GM18517 (cell line): ENCODE measurements around the gene COL24A1.
"Not testable (repeated sequence)": the region's sequence is repeated elsewhere in the genome, so short reads cannot be mapped to it uniquely, and the experiment has no call there.

Experiments
- ATAC-seq: cut with Tn5 transposase; IDR thresholded peaks from one replicate; pipeline ENCODE4 v1.9.1; 2021; ENCODE audit warnings: mild to moderate bottlenecking, moderate library complexity; ENCODE audit not compliant: unreplicated experiment

Gene COL24A1

DNA sequence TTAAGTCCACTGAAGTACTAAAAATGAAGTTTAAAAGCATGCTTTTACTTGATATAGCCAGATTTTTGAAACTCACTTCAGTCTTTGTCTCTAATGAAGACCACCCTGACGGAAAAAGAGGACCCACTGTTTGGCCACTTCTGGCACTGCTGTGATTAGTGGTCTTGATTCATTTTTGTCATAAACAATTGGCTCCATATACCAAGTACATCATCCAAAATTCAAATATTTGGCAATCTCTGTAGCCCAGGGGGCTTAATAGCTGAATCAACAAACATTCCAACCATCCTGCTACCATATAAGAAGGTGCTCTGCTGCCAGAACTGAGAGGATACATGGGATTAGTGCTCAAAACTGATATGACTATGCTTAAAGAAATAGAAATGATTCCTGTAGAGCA lies 156.0 kb downstream of the COL24A1 start:
- no peak for ATAC-seq

DNA sequence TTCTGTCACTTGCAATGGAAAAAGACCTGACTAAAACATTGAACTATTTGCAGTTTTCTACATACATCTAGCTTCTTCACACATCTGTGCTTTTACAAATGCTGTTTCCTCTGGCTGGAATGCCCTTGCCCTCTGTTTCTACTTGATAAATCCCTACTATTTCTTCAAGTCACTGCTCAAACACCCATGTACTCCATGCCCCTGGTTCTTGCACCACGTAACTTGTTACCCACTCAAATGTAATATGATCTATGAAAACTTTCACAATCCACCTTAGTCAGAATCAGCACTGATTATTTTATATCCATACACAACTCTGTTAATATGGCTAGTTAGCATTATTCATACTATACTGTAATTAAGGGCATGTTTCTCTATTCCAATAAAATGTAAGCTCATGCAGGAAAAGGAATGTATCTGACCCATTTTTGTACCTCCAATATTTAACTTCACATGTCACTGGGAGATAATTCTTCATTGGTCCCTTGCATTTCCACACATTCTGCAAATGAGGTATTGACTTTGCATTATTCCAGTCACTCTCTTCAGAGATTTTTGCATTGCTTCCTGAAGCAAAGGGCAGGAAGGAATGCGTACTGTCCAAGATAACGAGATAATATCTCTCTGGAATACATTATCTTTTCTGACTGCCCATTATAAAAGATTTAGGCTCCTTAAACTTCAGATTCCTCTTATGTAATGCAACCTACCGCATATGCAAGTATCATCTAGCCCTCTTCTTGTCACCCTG lies 158.3 kb downstream of the COL24A1 start:
- no peak for ATAC-seq

DNA sequence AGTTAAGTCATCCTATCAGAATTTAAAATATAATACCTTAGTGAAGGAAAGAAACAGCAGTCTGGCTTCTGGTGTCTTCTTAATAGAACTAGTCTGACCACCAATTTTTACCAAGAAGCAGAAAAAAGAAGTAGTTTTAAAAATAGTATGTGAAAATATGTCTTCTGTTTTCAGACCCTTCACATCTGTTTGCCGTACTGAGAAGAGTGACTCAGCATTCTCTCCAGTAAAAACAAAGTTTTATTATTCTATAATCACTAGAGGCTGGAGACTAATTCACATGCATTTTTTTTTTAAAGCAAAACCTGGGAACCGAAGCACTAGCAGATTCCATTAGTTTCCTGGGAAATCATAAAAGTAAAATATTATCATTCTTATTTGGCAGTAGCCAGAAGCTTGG lies 163.8 kb downstream of the COL24A1 start:
- ATAC-seq: peak; percentile 64

DNA sequence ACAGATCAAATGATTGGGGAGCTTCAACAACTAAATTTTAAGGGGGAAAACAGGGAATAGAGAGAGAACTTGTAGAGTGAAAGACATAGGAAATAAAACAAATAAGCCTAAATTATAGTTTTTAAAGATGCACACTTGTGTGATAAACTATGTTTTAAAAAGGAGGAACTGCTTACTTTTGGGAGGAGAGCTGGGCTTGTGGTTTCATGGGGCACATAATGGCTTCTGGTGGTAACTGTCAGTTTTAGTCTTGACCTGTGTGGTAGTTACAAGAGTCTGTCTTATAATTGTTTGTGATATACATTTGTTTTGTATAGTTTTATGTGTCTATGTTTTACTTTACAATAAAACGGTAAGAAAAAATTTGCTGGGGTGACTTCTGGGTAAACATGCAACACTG lies 165.3 kb downstream of the COL24A1 start:
- ATAC-seq: peak; percentile 34

DNA sequence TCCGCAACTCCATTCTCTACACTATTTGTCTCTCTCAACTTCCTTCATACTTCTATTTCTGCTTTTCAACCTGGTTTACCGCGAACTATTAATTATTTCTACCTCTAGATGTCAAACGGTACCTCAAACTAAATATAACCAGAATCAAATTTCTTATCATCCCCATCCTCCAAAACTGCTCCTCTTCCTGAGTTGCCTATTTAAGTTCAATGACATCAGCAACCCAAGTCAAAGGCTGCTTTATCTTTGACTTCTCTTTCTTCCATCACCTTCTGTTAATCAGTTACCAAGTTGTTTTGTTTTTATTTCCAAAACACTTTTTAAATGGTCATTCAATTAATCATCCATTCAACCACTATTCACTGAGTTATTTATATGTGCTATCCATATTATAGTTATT lies 171.9 kb downstream of the COL24A1 start:
- ATAC-seq: no peak

DNA sequence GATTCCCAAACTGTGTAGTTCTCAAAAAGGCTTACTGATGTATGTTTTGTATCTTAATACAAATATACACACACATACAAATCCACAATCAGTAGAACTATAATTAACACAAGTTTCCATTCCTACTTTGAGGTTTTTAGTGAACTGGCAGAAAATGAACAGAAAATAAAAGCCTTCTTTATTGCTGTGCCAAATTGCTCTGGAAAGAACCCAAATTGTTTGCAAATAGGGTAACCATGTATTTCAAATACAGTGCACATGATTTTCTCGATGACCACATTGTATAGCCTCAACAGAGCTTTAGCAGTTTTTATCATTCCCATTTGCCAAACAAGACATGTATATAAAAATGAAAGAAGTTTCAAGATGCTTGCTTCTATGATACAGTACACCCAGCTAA lies 173.3 kb downstream of the COL24A1 start:
- ATAC-seq: no peak

DNA sequence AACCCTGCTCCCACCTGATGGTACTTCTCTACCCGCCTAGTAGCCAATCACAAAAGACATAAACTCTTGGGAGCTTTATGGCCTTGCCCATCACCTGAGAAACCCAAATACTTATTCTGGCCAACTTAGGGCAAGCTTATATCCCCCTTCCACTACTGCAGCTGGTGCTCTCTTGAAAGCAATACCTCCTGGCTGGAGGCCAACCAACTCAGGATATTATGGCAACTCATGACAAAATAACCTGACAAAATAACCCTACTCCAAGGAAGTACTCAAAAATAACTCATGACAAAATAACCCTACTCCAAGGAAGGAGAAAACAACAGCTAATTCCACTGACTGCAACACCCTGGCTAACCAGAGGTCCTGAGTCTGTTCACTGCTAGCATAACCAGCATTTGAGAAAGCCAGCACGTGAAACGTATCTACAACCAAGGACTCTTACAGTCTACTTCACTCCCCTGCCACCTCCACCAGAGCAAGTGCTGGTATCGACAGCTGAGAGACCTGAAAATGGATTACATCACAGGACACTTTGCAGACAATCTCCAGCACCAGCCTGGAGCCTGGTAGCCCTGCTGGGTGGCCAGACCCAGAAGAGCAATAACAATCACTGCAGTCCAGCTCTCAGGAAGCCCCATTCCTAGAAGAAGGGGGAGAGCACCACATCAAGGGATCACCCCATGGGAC lies 179.9 kb downstream of the COL24A1 start:
- no peak for ATAC-seq

DNA sequence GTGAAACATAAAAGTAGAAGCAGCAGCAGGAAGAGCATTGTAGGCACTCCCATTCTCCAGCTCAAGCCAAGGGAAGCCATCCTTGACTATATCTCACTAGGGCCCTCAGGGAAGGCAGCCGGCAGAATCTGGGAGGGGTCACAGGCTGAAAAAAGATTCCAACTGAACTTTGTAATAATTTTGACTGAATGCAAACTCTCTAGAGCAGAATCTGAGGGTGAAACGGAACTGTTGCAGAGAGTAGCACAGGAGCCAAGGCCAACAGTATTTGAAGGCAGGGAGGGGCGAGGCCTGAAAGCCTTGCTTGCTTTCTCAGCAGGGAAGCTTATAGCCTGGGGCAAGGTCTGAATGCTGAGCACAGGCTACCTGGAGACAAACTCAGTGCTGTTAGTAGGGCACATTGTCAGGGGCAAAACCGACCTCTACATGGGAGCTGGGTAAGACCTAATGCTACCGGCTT lies 180.6 kb downstream of the COL24A1 start:
- ATAC-seq: no peak

DNA sequence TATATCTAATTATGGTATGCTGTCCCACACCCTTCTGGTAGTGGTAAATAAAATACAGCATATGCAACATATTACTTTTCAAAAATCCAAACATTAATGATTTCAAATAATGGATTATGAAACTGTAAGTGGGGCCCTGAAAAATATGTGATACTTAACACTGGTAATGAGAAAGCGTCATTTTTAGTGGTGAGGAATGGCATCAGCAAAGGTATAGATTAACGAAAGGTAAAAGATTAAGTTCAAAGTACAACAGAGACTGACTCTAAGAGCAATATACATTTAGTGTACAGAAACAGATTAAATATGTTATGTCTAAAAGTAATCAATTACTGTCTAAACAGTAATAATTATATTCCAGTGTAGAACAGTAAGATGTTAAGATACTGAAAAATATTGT lies 194.1 kb downstream of the COL24A1 start:
- no peak for ATAC-seq

DNA sequence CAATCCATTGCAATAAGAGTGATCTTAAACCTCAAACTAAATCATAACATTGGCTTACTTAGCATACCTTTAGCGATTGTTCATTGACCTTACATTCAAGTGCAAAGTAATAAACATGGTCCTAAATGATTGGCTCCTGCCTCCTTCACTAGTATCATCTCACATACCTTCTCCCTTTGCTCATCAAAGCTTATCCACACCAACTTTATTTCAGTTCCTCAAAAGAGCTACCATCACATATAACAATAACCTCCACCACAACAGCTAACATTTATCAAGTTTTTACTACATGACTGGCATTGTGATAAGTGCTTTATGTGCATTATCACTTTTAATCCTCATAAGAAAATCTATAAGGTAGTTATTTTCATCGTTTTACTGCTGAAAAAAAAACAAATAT lies 198.8 kb downstream of the COL24A1 start:
- ATAC-seq: no peak

DNA sequence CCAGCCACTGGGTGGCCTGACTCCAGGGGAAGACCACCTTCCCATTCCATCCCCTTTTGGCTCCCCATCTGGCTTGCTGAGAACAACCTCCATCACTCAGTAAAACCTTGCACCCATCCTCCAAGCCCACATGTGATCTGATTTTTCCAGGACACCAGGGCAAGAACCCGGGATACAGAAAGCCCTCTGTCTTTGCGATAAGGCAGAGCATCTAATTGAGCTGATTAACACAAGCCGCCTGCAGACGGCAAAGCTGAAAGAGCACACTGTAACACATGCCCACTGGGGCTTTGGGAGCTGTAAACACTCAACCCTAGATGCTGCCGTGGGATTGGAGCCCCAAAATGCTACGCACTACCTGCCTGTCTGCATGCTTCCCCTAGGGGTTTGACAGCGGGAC lies 201.4 kb downstream of the COL24A1 start:
- not testable (repeated sequence) for ATAC-seq

DNA sequence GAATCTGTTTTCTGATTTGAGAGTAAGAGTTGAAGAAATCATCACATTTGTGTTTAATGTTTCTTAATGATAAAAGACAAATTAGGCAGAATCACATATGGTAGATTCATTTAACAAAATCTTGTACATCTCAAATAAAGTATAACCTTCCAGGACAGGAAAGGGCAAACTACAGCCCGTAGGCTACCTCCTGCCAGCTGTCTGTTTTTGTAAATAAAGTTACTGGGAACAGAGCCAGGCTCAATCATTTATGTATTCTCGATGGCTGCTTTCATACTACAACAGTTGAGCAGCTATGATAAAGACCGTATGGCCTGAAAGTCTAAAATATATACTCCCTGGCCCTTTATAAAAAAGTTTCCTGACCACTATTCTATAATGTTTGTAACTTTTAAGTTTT lies 204.1 kb downstream of the COL24A1 start:
- ATAC-seq: no peak

DNA sequence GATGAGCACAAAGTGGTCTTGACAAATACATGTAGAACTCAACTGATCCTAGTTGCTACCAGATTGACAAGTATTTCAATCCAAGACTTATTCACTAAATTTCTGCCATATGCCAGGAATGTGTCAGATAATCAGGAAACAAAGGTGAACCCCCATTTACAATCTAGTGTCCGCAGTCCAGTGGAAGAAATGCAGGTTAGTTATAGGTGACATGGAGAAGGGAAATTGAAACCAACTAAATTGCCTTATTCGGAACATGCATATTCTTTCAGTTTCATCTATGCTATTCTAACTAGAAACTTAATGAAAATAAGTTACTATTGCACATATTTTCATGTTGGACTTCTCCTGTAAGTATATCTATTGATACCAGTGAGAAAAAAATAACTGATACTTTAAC lies 209.4 kb downstream of the COL24A1 start:
- no peak for ATAC-seq

DNA sequence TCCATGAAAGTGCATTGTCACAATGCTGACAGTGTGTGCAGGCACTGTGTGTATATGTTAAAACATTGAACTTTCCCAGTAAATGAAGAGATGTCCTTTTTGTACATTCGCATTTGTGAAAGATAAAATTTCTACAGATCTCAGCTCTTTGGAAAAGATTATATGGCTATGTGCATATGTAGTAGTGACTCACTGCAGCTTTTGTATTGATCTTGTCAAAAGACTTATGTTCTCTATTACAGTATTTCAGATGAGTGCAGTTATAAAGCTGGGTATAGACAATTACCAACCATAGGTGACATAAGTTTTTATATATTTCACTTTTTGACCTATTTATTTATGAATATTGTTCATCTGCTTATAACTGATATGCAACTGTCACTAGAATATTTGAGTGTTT lies 212.6 kb downstream of the COL24A1 start:
- ATAC-seq: no peak

DNA sequence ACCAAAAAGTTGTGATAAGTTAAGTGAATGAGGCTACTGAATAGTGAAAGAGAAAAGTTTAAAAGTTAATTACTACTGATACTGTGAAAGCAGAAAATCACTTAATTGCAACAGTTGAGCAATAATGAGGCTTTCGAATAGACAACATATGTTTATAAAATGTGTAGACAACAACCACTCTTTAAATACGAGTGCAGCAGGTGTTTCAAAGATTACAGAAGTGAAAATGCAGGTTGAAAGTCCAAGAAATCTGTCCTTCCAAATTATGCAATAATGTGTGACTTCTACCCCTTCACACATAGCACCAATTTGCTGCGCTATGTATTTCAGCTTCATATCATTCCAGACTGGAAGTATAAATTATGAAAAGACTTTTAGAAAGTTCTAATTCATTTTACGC lies 213.0 kb downstream of the COL24A1 start:
- no peak for ATAC-seq

DNA sequence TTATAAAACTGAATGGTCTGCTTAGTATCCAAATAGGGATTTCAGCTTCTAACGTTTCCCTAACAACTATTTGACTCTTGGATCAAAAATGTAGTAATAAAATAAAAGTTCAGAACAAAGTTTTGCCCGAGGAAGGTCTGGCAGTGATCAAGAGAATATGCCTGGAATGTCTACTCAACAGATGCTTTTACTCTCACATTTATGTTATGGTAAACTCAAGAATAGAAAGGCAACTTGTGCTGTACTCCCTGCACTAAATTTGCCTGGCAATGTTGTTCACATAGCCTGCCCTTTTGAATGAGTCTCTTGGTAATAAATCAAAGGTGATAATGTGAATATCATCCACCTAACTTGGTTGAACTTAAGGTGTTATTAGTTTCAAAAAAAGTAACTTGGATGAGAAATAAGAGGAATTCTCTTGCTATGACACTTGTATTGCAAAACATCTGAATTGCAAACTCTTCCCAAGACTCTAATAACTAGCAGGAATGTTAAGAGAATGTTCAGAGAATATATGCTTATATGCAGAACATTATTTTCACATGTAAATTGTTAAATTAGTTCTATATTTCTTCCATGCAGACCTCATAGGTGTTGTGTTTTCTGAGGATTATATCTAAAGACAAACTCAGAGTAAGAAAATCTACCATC lies 215.8 kb downstream of the COL24A1 start:
- ATAC-seq: no peak

DNA sequence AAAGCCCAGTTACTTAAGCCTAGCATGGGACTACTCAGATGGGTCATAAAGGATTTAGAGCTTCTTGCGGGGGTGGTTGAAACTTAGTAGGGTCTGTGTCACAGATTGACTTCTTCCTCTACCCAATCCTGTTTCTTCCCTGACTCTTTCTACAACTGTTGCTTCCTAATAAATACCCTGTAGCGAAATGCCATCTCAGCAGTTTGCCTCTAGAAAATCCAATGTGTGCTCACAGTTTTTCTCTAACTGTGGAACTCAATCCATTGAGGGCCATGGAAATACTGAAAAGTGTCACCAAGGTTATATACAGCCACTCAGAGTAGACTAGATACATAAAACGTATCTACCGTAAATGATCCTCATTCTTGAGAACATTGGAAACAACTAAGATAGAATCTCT lies 217.7 kb downstream of the COL24A1 start:
- ATAC-seq: no peak

DNA sequence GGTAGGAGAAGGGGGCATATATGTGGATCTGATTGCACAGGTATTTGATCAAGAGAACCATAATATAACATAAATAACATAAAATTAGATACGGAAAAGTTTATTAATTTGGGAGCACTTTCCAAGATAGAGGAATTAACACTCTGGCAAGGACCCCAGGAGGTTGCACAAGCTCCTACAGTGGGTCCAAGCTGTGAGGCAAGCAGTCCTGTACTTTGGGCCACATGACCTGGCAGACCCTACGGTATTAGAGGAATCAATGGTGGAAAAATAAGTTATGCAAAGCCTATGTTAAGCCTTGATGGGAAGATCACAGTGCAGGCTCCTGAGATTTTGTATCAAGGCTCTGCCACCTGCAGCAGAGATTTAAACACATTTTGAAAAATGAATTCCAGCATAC lies 220.1 kb downstream of the COL24A1 start:
- ATAC-seq: no peak

DNA sequence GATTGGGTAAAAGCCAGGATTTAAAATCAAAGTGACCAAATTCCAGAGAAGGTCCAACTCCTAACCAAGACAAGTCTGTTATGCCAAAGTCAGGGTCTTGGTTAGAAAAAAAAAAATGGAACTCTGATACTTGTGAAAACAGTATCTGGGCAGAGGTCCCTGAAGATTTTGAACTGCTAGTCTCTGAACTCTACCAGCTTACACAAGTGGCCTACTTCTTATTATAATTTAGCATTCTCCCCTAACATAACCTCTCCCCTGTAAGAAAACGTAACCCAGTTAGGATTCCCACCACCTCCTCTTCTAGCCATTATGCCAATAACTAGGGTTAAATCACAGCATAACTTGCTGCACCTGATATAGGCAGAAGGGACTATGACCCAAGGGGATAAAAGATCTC lies 220.5 kb downstream of the COL24A1 start:
- no peak for ATAC-seq

DNA sequence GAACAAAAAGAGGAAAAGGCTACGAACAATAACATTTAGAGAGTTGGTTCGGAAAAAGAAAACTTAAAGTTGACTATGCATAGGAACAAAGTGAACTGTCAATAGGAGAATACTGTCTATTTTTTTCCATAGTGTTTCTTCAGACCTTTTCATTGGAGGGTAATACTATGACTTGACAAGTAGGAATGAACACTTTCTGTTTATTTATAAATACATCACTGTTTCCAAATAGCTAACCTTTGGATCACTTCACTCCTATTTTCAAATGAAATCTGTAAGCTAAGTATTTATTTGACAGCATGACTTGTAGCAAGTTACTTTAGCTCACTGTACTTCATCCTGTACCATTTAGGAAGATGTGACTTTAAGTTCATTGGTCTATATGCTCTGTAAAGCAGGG lies 221.3 kb downstream of the COL24A1 start:
- no peak for ATAC-seq

DNA sequence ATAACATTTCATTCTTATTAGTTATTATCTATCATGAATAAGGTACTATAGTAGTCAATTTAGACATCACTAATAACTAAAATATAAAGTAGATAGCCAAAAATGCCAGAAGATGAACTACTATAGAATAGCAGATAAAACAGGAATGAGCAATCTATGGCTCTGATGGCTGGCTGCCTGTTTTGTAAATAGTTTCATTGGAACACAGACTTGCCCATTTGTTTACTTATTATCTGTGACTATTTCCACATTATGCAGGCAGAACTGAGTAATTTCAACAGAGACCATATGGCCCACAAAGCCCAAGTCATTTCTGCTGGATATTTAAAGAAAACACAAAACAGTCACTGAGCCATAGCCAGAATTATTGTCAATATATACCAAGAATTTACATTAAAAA lies 222.1 kb downstream of the COL24A1 start:
- ATAC-seq: no peak

DNA sequence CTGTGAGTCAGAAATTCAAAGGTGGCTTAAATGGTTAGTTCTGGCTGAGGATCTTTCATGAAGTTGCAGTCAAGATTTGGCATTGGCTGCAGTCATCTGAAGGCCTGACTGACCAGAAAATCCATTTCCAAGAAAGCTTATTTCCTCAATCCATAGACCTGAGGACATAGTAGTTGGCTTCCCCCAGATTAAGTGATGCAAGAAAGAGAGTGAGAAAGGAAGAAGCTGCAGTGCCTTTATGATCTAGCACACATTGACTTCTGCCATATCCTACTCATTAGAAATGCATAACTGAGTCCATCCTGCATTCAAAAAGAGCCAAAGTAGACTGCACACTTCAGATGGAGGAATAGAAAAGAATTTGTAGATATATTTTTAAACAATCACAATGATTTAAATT lies 222.6 kb downstream of the COL24A1 start:
- no peak for ATAC-seq
